Activated CD4-positive, alpha-beta memory T cell treated with anti-CD3 and anti-CD28 coated beads, Interleukin-2, amount 10 ng/mL, durations not matched to agents 7 days and 5 days (primary cell): Measurements from ENCODE around the gene SH3PXD2B. TPM values are rescaled to one million over a fixed set of nuclear protein-coding genes. Genes with fewer than 3 reads are reported as not detected.

Experiments
- CTCF ChIA-PET: fragments of 350-600 bp; sonication (Branson Sonifier 250); formaldehyde crosslinking; loops from one replicate; lab custom pipeline; 2021; ENCODE audit warnings: antibody characterized with exemption, inconsistent platforms; lab: Charles Lee
- POLR2A ChIA-PET: fragments of 350-600 bp; sonication (Branson Sonifier 250); formaldehyde crosslinking; loops from one replicate; lab custom pipeline; 2021; ENCODE audit warnings: antibody characterized with exemption; lab: Charles Lee
- DNase-seq: peaks from one replicate; pipeline ENCODE4 v3.0.0-alpha.2; 2020
- H3K27ac Mint-ChIP-seq: one replicate; pipeline ENCODE4 v1.8.0; 2021; ENCODE audit warnings: mild to moderate bottlenecking, mixed read lengths
- H3K27me3 Mint-ChIP-seq: one replicate; pipeline ENCODE4 v1.8.0; 2021; ENCODE audit warnings: mixed read lengths
- H3K36me3 Mint-ChIP-seq: one replicate; pipeline ENCODE4 v1.8.0; 2021; ENCODE audit warnings: low read depth, mixed read lengths
- H3K4me1 Mint-ChIP-seq: one replicate; pipeline ENCODE4 v1.8.0; 2021; ENCODE audit warnings: mixed read lengths
- H3K4me3 Mint-ChIP-seq: one replicate; pipeline ENCODE4 v1.8.0; 2021; ENCODE audit warnings: mild to moderate bottlenecking, mixed read lengths
- H3K9me3 Mint-ChIP-seq: one replicate; pipeline ENCODE4 v1.8.0; 2021; ENCODE audit warnings: mixed read lengths
- total RNA-seq, 2 experiments: library from RNA; stranded (reverse); gene quantifications; one replicate each; pipeline ENCODE4 v1.2.3, GENCODE V29; 2021

Gene SH3PXD2B
- total RNA-seq, 2 experiments from 2014 or later: 0.25 TPM

DNA sequence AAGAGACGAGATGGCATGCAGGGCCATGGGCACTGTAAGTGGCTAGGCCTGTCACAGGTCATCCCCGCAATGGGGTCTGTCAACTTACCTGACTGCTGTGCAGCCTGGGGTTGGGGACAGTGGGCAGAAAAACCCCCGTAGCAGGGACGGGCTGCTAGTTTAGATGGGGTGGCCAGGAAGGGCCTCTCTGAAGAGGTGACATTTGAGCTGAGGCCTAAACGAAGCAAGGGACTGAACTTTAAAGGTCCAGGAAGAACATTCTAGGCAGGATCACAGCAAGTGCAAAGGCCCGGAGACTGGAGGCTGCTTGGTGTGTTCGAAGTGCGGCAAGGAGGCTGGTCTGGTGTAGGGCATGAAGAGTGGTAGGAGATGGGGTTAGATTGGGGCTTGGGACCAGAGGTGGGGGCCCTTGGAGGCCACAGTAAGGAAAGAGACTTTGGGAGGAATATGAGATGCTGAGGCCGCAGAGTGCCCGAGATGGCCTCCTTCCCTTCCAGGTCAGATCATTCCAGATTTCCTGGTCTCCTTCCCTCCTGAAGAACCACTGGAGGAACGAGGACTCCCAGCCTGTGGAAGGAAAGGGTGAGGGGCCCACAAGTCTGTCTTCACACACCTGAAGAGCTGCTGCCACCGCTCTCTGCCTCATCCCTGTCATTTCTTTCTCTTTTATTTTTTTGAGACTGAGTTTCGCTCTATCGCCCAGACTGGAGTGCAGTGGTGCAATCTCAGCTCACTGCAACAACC lies 37.9 kb upstream of the SH3PXD2B start:
- Mint-ChIP-seq H3K4me3 (no peak overlapping the region), H3K9me3 (no peaks in the 10 kb centered on the region), H3K36me3 (no peaks in the 10 kb centered on the region), H3K4me1 (no peaks in the 10 kb centered on the region), H3K27ac (no peak overlapping the region), H3K27me3 (peaks cover 11% of the 10 kb centered on the region)
- POLR2A ChIA-PET: no interaction called here
- DNase-seq: no peak
- CTCF ChIA-PET: no interaction called here

DNA sequence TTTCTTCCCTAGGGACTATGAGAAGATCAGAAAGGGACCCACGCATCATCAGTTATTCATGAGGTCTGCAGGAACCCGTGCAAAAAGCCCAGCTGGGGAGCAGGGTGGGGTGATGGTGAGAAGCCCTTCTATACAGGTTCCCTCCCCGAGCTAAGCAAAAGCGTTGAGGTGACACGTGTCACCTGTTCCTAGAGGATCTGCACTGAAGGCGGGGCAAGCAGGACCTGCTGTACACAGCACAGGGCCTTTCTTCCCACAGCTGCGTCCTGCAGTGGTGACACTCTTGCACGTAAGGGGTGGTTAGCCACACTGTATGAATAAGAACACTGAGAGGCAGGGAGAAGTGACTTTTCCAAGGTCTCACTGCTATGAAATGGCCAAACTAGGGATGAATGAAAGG lies 37.2 kb upstream of the SH3PXD2B start:
- no peaks in the 10 kb centered on the region for H3K36me3 Mint-ChIP-seq
- H3K27me3 Mint-ChIP-seq: peaks cover 14% of the 10 kb centered on the region
- H3K4me1 Mint-ChIP-seq: no peaks in the 10 kb centered on the region
- ChIA-PET POLR2A (no interaction called here), CTCF (no interaction called here)
- H3K27ac Mint-ChIP-seq: no peak overlapping the region
- no peak for DNase-seq
- no peaks in the 10 kb centered on the region for H3K9me3 Mint-ChIP-seq
- H3K4me3 Mint-ChIP-seq: no peak overlapping the region

DNA sequence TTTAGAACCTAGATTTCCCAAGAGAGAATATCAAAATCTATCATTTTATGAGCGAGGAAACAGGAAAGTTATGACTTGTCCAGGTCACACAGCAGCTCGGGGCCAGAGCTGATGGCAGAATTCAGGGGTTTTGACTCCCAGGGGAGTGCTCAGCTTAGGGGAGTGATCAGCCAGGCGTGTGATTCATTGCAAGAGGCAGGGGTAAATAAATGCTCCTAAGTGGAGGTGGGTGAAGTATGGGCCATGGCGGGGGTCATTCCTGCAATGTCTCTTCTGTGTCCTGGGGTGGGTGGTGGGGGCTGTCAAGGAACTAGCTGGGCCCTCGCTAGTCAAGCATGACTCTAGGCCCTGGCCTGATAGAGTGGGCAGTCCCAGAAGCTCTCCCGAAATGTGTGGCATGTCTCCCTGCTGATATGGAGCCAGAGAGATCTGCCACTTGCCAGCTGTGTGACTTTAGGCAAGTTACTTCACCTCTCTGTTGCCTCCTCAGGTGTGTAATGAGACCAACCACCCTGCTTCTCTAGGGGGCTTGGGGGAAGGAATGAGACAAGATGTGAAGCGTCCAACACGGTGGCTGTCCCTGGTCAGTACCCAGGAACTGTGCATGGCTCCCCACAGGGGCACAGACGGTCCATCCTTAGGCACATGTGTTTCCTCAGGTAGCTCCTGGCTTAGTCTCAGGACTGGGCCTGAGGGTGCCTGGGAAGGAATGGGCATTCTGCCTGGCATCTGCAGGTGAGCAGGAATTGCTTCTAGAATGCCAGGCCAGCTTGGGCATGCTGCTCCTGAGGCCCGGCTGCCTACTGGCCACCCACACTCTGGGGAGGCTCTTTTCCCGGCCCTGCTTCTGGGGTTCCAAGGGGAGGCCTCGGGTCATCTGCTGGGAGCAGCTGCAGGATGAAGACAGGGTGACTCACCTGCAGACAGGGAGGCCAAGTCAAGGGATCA lies 36.5 kb upstream of the SH3PXD2B start:
- no peak overlapping the region for H3K27ac Mint-ChIP-seq
- ChIA-PET POLR2A (no interaction called here), CTCF (no interaction called here)
- H3K4me1 Mint-ChIP-seq: no peaks in the 10 kb centered on the region
- H3K36me3 Mint-ChIP-seq: no peaks in the 10 kb centered on the region
- no peak for DNase-seq
- no peak overlapping the region for H3K4me3 Mint-ChIP-seq
- H3K9me3 Mint-ChIP-seq: no peaks in the 10 kb centered on the region
- H3K27me3 Mint-ChIP-seq: peaks cover 11% of the 10 kb centered on the region

DNA sequence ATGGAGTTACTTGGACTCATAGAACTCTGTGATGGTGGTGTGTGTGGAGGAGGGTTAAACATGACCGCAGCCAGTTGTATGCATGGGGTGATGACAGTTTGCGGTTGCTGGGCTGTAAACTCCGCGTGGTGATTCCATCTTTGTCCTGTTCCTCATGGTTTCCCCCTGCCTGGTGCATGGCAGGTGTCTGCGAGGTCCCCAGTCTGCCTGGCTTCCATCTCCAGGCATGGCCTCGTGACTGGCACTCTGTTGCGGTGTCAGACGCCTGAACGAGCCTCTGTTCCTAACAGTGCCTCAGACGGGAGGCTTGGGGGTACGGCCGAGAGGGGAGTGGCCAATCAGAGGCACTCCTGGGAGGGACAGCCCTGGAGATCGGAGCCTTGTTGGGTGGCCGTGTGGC lies 33.9 kb upstream of the SH3PXD2B start:
- no peak for DNase-seq
- Mint-ChIP-seq H3K4me1 (no peaks in the 10 kb centered on the region), H3K27me3 (peaks cover 3% of the 10 kb centered on the region), H3K9me3 (peaks cover 2% of the 10 kb centered on the region), H3K4me3 (no peak overlapping the region), H3K36me3 (no peaks in the 10 kb centered on the region), H3K27ac (no peak overlapping the region)
- CTCF ChIA-PET: no interaction called here
- POLR2A ChIA-PET: no interaction called here

DNA sequence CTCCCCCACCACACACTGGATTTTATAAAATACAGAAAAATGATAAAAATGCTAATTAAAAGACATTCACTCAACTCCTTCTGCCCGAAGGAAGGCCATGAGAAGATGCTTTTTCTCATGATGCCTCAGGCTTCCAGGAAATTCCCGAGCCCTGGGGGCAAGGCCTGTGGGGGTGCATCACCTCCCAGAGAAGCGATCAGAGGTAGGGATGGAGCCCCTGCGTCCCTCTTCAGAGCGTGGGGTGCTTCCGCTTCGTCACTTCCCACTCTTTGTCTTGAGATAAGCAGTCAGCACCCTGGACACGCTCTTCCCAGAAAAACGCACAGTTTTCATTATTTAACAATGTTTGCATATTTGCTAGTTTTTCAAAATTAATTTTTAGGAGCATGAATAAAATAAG lies 33.3 kb upstream of the SH3PXD2B start:
- Mint-ChIP-seq H3K4me1 (no peaks in the 10 kb centered on the region), H3K4me3 (no peak overlapping the region), H3K9me3 (peaks cover 2% of the 10 kb centered on the region), H3K36me3 (no peaks in the 10 kb centered on the region), H3K27ac (no peak overlapping the region), H3K27me3 (peaks cover 3% of the 10 kb centered on the region)
- CTCF ChIA-PET: no interaction called here
- DNase-seq: no peak
- POLR2A ChIA-PET: no interaction called here

DNA sequence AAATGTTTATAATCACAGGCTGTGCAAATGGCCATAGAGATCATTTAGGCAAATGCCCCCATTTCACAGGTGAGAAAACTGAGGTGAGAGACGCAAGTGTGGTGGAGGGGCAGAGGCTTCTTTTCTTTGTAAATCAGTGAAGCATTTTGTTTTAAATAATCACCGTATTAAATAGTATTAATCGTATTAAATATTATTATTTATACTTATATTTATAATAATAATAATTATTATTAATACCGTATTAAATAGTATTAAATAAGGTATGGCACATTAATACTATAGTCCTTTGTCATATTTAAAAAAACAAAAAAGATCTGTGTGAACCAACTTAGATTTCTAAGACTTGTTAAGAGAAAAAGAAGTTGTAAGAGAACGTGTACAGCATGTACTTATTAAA lies 32.6 kb upstream of the SH3PXD2B start:
- Mint-ChIP-seq H3K4me1 (no peaks in the 10 kb centered on the region), H3K27ac (no peak overlapping the region), H3K36me3 (no peaks in the 10 kb centered on the region), H3K4me3 (no peak overlapping the region), H3K27me3 (peaks cover 3% of the 10 kb centered on the region), H3K9me3 (peaks cover 2% of the 10 kb centered on the region)
- ChIA-PET CTCF (no interaction called here), POLR2A (no interaction called here)
- no peak for DNase-seq

DNA sequence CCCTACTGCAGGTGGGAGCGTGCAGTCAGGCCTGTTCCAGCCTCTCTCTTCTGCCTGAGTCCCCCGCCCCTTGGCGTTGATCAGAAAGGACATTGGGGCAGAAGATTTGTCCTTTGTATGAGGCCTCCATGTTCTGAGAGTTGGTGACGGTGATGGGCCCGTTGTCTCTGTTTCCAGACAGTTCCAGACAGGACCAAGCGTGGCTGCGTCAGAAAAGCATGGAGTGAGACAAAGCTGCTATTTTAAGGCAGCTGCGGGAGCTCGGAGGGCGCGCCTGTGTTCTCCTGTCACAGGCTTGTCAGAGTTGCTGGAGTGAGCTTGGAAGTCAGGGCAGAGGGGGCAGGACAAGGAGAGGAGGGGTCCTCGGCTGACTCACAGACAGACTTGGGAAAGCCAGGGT lies 32.1 kb upstream of the SH3PXD2B start:
- ChIA-PET CTCF (no interaction called here), POLR2A (no interaction called here)
- H3K36me3 Mint-ChIP-seq: no peaks in the 10 kb centered on the region
- H3K4me1 Mint-ChIP-seq: no peaks in the 10 kb centered on the region
- no peak for DNase-seq
- H3K27ac Mint-ChIP-seq: no peak overlapping the region
- H3K4me3 Mint-ChIP-seq: no peak overlapping the region
- peaks cover 2% of the 10 kb centered on the region for H3K9me3 Mint-ChIP-seq
- peaks cover 3% of the 10 kb centered on the region for H3K27me3 Mint-ChIP-seq

DNA sequence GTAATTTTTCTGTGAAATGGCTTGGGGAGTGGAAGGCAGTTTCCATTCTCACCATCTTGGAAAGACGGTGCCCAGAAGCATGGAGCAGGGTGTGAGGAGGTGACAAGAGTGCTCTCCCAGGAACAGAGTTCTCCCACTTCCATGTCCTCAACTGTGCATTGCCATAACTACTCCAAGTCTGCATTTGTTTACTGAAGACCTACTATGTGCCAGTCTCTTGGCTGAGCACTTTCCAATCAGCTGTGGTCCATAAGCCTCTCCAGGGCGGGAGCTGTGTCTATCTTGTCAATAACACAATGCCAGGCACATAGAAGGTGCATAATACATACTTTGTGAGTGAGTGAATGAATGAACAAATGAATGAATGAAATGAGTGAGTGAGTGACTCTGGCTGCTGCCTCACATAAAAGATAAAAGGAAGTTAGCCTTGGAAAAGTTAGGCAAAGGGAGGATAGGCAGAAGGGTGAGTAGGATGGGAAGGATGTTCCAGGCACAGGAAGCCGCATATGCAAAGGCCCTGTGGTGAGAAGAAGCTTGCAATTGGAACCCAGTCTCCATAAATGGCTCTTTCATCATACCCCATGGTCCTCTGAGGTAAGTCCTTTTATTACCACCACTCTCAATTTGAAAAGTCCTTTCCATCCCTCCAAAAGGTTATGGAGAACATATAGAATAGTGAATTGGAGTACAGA lies 31.3 kb upstream of the SH3PXD2B start:
- ChIA-PET CTCF (no interaction called here), POLR2A (no interaction called here)
- no peak overlapping the region for H3K27ac Mint-ChIP-seq
- H3K4me1 Mint-ChIP-seq: no peaks in the 10 kb centered on the region
- no peak for DNase-seq
- H3K9me3 Mint-ChIP-seq: peaks cover 2% of the 10 kb centered on the region
- H3K4me3 Mint-ChIP-seq: no peak overlapping the region
- H3K36me3 Mint-ChIP-seq: no peaks in the 10 kb centered on the region
- peaks cover 3% of the 10 kb centered on the region for H3K27me3 Mint-ChIP-seq

DNA sequence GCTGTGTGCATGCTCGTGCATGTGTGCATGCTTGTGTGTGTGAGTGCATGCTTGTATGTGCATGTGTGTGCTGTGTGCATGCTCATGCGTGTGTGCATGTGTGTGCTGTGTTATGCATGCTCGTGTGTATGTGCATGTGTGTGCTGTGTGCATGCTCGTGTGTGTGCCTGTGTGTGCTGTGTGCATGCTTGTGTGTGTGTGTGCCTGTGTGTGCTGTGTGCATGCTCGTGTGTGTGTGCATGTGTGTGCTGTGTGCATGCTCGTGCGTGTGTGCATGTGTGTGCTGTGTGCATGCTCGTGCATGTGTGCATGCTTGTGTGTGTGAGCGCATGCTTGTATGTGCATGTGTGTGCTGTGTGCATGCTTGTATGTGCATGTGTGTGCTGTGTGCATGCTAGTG lies 30.3 kb upstream of the SH3PXD2B start:
- POLR2A ChIA-PET: no interaction called here
- Mint-ChIP-seq H3K27me3 (peaks cover 3% of the 10 kb centered on the region), H3K36me3 (no peaks in the 10 kb centered on the region), H3K27ac (no peak overlapping the region), H3K9me3 (peaks cover 2% of the 10 kb centered on the region), H3K4me1 (no peaks in the 10 kb centered on the region), H3K4me3 (no peak overlapping the region)
- CTCF ChIA-PET: no interaction called here
- no peak for DNase-seq

DNA sequence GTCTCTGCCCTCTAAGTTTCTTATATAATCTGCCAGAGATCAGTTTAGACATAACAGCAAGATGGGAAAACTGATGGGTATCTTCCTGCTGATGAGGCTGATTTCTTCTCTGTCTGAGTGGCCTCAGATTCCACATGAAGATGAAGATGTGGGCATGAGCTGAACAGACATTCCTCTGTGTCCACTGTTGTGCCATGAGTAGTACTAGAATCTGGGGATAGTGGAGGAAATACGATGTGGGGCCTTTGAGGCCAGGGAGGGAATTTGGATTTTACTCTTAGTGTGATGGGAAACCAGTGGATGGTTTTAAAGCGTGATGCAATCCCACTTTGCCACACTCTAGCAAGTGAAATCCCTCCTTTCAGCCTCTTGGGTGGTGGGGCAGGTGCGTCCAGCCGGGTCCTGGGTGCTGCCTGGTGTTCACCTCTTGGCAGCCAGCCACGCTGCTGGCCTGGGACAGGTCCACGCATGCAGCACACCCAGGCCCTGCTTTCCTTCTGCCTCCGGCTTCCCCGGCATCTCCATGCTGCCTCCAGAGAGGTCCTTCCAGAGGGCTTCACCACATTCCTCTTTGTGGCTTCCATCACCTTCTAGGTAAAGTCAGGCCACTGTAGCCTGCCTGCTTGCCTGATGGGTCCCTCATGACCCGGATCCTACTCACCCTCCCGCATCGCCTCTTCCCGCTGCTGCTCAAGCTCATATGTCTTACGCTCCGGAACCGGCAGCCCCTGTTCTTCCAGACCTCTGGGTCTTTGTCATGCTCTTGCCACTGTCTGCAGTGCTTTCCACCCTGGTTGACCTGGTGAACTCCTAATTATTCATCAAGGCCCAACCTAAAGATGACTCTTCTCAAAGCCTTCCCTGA lies 28.1 kb upstream of the SH3PXD2B start:
- H3K27ac Mint-ChIP-seq: no peak overlapping the region
- POLR2A ChIA-PET: no interaction called here

DNA sequence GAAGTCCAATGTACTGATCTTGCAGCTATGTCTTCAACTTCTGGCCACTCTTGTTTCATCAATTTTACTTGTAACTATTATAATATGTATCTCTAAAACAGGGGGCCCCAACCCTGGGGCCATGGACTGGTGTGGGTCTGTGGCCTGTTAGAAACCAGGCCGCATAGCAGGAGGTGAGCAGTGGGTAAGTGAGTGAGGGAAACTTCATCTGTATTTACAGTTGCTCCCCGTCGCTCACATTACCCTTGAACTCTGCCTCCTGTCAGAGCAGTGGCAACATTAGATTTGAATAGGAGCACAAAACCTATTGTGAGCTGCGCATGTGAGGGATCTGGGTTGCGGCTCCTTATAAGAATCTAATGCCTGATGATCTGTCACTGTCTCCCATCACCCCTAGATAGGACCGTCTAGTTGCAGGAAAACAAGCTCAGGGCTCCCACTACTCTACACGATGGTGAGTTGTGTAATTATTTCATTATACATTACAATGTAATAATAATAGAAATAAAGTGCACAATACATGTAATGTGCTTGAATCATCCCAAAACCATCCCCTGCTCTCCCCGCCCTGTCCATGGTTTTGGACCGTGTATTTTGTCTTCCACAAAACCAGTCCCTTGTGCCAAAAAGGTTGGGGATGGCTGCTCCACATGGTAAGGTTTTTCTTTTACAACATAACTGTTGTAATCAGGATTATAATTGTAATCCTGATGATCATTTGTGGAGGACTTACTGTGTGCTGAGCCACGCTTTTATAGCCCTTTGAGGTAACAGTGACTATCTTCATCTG lies 26.9 kb upstream of the SH3PXD2B start:
- H3K27me3 Mint-ChIP-seq: peaks cover under 1% of the 10 kb centered on the region
- H3K27ac Mint-ChIP-seq: no peak overlapping the region
- ChIA-PET POLR2A (no interaction called here), CTCF (interaction anchor here (3.8 kb wide), 1 partner anchor 217 kb away, joined by 19 read pairs; no protein-coding TSS in a partner anchor)
- H3K9me3 Mint-ChIP-seq: peaks cover 2% of the 10 kb centered on the region
- no peak overlapping the region for H3K4me3 Mint-ChIP-seq
- no peak for DNase-seq
- no peaks in the 10 kb centered on the region for H3K36me3 Mint-ChIP-seq
- H3K4me1 Mint-ChIP-seq: no peaks in the 10 kb centered on the region

More for the DNA sequence above, 28.1 kb upstream of the SH3PXD2B start:
- DNase-seq: no peak
- no peaks in the 10 kb centered on the region for H3K36me3 Mint-ChIP-seq
- no peaks in the 10 kb centered on the region for H3K4me1 Mint-ChIP-seq
- H3K27me3 Mint-ChIP-seq: peaks cover 3% of the 10 kb centered on the region
- H3K4me3 Mint-ChIP-seq: no peak overlapping the region
- peaks cover 2% of the 10 kb centered on the region for H3K9me3 Mint-ChIP-seq
- CTCF ChIA-PET: interaction anchor here (0.6 to 3.8 kb wide), 2 partner anchors 21 to 215 kb away, joined by 3 to 19 read pairs; no protein-coding TSS in a partner anchor

DNA sequence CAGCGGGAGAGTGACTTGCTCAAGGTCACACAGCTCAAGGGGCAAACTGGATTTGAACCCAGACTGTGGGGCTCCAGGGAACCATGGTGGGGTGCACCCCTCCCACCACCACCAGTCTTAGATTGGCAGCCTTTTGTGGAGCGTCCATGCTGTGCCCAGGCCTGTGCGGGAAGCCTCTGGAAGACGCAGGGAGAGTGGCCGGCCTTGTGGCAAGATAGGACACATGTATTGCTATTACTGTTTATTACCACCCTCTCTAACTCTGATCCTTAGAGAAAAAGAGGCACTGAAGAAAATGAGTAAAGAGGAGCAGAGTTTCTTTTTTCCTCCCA lies 25.4 kb upstream of the SH3PXD2B start:
- ChIA-PET POLR2A (interaction anchor here (0.7 kb wide), 1 partner anchor 218 kb away, joined by 3 read pairs; no protein-coding TSS in a partner anchor), CTCF (interaction anchor here (0.7 to 3.8 kb wide), 5 partner anchors 14 to 218 kb away, joined by 3 to 19 read pairs (median 3); no protein-coding TSS in a partner anchor)
- DNase-seq: no peak
- H3K4me1 Mint-ChIP-seq: no peaks in the 10 kb centered on the region
- H3K27ac Mint-ChIP-seq: no peak overlapping the region
- peaks cover 2% of the 10 kb centered on the region for H3K27me3 Mint-ChIP-seq
- H3K36me3 Mint-ChIP-seq: no peaks in the 10 kb centered on the region
- H3K9me3 Mint-ChIP-seq: peaks cover 2% of the 10 kb centered on the region
- no peak overlapping the region for H3K4me3 Mint-ChIP-seq
